Measurements from ENCODE around the gene VSNL1.

VSNL1 gene

DNA sequence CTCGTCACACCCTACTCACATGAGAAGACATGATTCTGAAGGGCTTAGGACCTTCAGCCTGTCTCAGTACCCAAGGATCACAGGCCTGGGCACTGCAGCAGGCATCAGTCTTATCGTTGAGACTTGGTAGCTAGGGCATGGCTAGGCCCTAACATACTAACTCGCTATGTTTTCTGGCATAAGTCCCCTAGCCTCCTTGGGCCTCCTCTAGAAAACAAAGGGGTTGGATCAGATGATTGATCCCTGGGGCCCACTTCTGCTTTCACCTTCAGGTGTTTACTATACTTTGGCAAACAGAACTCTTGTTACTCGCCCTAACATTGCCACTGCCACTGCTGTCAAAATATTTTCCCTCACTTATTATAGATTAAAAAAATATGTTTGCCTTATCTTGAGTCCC is 44.2 kb downstream of the VSNL1 start:
- DNase-seq = no peak

DNA sequence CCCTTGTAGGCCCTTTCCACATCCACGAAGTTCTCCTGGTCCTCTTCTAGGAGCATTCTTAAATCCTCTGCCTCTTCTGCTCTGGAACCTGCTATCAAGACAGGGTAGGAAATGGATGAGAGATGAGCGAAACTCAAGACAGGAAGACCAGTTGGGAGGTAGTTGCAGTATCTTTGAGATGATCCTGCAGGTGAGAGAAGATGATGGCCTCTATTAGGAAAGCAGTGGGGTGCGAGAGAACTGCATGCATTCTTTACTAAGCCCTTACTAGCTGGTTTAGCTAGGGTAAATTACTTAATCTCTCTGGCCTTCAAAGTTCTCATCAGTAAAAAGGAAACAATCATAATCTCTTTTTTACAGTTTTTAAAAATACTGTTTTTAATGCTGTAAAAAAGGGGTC is 47.0 kb downstream of the VSNL1 start:
- no peak for DNase-seq

DNA sequence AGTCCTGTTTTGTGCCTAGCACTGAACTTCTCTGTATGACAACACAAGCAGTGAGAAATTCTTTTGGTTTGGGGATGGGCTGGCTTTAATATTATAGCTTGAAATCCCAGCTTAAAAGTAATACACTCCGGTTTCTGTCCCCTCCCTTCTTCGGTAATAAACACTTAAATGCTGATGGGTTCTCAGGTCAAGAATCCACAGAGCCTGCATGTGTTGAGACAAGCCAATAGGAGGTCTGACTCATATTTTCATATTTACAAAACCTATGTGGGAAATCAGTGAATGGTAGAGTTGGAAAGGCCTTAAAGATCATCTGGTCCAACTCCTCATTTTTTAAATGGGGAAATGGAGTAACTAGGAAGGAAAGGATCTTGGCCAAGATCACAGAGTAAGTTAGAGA is 47.5 kb downstream of the VSNL1 start:
- no peak for DNase-seq

DNA sequence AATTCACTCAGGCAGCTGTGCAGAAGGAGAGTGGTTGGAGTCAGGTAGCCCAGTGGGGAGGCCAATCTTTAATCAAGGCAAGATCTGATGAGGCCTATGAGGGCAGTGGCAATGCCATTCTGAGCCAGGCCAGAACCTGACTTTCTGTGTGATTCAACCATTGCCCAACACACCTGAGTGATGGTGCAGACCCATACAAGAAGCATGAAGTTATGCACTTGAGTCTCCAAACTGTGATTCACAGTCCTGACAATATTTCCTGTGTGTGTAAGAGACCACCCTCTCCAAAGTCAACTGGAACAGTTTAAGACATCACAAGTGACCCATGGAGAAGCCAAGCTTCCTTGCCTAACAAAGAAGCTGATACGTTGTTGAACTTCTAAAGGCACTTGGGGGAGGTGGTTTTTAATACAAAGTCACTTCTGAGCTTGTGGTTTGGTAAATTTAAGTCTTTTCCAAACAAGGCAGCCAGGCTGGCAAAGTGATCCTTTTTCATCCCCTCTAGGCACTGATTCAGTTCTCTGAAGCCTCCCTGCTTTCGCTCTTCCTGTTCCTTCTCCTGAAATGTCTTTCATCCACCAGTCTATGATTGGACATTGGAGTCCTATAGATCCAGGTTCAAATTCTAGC is 49.0 kb downstream of the VSNL1 start:
- no peak for DNase-seq

DNA sequence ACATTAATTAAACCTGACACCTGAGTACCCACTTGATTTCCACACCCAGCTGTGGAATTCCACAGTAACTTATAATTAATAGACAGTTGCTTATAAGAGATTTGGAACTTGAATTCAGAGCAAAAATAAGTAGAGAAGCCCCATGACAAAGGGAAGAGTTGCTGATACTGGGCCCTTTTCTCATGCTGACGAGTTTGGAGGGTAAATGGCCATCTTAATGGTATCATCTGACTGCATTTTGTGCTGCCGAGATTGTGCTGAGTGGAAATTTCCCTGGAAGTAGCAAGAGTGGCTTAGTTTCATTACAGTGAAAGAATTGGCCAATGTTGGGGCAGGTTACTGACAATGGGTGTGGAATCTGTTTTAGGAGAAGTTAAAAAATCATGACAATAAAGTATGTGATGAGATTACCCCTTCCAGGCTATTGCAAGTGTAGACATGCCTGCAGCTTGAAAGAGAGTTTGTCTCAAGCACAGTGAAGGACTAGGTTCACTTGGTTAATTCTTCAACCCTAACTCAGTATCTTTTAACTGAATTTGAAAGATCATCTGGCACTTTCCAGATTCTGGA is 49.9 kb downstream of the VSNL1 start:
- no peak for DNase-seq

DNA sequence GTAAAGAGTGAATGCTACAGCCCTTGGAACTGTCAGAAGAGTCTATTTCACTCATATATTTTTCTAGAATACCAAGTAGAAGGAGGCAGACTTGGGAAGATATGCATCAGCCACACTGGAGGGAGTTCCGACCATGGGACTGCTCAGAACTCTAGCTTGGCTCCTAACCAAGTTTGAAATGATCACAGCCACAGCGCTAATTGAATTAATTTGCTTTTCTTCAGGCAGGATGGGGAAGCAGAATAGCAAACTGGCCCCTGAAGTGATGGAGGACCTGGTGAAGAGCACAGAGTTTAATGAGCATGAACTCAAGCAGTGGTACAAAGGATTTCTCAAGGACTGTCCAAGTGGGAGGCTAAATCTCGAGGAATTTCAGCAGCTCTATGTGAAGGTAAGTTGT is 51.4 kb downstream of the VSNL1 start:
- DNase-seq = no peak

DNA sequence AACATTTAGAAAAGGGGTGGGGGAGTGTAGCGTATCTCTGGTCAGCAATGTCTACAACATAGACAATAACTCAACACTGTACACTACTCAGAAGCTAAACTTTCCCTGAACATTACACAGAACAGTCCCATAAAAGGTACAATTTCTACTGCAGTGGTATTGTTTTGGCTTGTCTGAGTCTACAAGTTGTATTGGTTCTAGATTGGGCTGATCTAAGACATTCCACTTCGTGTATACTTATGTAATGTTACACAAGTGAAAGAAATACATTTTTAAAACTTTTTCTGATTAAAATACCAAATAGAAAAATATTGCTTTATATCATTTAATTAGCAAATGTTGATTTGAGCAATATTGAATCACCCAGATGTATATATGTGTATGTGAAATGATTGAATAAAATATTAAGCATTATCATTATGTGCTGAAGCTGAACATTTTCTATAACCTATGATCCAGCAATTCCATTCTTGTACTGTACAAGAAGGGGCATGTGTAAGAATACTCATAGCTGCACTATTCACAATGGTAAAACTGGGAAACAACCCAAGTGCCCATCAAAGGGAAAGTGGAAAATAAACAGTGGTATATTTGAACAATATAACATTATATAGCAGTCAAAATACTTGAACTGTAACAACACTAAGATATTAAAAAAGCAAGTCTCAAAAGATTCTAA is 52.4 kb downstream of the VSNL1 start:
- DNase-seq = no peak

DNA sequence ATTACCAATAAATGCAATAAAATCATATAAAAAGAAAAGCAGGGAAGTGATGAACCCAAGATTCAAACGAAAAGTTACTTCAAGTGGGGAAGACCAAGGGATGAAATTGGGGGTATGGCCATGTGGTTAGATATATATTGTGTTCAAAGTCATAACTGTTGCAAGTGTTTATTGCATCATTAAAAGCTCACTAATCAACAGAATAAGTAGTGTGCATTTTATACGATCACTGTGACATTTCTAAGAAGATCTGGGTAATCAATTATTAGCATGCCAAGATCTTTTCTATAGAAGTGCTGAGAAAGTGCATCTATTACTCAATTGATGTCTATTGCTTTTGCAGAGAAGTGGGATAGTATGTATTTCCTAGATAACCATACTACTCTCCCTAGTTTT is 52.9 kb downstream of the VSNL1 start:
- no peak for DNase-seq

DNA sequence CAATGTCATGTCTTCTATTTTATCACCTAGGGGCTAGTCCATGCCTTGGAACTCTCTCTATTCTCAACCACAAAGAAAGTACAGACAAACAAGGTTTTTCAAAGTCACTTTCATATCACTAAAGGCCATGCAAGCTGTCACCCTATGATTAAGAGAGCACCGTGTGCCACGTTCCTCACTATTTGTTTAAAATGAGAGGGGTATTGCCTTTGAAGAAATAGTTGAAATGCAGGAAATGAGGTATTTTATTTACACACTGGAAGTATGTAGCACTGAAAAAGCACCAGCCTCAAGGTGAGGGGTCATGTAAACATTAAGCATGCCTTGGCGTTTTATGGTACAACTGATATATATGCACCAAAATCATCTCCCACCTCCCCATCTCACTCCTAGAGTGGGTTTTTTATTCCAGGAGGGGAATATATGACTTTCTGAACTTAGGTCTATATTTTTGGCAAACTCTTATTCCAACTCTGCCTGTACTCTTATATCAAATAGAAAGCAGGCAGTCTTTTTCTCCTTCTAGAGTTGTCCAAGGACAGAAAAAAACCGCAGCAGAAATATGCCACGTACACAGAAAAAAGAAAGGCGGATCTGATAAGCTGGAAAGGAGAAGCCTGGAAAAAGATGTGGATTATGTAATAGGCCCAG is 53.5 kb downstream of the VSNL1 start:
- DNase-seq = no peak

DNA sequence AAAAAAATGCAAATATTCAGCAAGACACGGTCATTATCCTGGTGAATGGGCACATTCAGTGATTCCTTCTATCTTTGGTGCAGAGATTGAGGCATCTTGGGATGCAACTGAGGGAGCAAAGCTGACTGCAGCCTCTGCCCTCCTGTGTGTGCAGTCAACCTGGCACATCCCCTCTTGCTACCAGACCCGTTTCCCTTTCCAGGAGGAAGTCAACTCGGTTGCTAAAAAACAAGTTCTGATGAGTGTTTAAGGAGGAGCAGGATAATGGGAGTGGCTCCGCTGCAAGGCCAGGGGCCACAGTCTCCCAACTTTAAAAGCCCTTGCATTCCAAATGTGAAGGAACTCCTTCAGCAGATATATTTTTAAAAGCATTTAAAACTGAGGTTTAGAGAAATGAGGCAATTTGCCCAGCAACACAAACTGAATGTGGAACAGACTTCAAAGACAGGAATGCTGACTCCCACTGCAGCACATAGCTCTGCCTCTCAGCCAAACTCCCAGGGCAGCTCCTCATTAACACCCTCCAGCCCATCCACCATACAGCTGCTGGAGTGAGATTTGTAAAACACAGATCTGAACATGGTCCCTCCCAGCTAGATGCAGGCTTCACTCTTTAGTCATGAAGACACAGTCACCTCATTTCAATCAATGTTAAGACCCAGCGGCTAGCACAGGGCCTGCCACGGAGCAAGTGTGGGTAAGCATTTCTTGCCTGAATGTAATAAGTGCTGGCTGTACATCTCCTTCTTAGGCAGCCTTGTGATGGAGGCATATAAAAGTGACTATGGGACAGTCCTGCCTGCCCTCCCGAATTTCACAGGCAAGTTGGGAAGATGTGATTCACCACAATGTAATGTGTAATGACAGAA is 54.3 kb downstream of the VSNL1 start:
- DNase-seq = no peak

DNA sequence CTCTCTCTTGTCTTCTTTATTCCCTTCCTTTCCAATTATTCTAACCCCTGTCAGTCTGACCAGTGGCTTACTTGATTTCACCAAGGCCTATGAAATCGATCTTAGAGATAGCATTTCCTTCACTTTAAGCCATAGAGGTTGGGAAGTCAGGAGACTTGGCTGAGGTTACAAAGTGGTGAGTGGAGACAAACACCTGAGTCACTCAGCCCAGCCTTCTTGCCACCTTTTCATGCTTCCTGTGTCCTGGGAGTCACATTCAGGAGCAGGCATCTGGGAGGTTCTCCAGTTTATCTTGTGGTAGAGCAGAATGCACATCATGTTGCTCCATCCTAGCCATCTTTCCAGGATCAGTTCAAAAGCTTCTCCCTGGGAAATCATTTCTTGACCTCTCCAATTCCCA is 59.1 kb downstream of the VSNL1 start:
- no peak for DNase-seq

DNA sequence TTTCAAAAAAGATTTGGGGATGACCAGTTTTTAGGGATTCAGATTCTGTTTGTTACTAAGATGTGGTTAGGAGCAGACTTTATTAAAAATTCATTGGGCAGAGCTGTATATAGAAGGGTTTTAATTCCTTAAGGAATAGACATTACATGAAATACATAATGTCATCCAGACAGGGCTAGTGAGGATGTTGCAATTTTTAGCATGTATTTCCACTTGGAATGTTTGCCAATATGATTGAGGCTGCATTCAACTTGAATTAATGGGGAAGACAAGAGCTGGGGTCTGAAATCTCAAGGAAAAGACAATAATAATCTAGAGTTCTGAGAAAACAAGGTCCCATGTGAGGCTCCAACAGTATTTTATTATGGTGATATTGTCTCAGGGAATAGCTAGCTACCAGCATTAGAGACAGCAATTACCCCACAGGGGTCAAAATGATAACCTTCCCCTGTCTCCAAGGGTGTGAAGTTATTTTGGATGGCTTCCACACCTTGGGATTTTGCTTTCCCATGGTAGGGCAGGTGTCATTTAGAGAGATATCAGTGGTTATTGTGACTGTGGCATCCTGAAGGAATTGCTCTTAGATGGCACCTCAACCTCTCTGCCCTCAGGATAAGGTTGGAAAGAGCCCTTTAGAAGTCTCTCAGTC is 60.2 kb downstream of the VSNL1 start:
- DNase-seq = no peak

DNA sequence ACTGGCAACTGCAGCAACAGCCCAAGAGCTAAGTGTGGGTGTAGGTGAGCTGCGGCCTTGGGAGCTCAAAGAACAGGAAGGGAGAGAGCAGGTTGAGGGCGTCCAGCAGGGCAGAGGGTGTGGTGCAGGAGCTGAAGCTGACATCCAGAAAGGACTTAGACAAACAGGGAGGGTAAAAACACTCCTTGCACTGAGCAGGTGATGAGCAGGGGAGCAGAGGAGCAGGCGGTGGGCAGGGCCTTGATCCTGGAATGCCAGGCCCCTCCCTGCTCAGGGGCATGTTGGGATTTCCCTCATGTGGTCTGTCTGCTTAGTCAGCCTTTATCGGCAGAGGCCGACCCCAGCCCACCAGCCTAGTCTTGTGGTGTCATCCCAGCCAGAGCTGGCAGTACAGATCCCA is 63.6 kb downstream of the VSNL1 start:
- no peak for DNase-seq

DNA sequence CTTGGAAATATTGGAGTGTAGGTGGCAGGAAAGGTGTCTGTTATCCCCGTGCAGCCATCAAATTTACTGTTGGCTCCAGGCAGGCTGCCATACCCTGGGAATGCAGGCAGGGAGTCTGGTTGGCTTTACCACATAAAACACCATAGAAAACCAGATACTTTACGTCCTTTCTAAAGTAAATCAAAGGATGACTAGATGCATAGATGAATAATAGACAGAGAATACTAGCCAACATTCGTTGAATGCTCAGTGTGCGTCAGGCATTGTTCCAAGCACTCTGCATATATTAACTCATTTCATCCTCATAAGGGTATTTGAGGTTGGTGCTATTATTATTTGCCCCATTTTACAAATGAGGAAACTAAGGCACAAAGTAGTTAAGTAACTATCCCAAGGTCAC is 65.2 kb downstream of the VSNL1 start:
- no peak for DNase-seq

DNA sequence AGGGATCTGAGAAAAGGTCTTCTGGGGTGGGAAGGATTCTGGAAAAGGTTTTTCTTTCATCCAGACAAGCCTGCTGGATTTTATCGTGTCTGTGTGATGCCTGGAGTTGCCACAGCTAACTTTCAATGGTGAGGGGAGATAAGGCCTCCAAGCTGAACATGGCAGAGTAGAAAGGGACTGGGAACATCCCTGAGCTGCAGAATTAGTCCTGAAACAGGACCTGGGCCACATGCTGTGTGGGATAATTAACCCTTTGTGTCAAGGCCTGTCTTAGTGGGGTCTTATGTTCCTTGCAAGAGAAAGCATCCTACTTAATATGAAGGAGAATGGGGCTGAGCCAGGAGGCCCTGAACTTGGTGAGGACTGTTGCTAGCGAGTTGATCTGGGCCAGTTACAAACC is 66.4 kb downstream of the VSNL1 start:
- no peak for DNase-seq

DNA sequence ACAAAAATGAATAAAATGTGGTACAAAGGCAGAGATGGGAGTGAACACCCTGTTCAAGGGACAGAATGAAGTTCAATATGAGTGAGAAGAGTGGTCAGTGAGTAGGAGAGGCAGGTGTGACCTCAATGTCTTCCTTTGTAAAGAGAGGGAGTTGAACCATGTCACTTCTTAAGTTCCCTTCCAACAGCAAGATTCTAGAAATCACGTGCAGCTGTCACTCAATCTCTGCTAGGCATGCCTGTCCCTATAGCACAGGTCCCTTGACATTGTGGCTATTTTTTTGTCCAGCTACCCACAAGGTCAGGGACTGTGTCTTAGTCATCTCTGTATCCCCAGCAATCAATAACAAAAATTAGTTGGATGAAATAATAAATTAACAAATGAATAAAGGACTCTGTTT is 66.9 kb downstream of the VSNL1 start:
- DNase-seq = no peak

DNA sequence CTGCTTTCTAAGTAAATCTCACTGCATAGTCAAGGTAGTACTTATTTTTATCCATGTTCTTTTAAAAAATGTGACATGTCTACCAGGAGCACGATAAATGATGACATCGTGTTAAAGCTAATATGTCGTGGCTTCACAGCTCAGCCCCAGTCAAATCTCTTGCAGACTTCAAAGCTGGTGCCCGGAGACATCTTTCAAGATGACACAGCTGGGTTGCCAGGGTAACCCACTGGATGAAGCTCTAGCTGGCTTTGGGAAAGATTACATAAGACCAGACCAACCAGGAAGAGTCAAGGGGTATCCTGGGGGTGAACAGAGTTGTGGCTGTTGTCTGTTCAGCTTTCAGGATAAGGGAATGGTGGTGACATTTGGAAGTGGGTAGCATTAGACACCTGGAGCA is 67.8 kb downstream of the VSNL1 start:
- DNase-seq = no peak

DNA sequence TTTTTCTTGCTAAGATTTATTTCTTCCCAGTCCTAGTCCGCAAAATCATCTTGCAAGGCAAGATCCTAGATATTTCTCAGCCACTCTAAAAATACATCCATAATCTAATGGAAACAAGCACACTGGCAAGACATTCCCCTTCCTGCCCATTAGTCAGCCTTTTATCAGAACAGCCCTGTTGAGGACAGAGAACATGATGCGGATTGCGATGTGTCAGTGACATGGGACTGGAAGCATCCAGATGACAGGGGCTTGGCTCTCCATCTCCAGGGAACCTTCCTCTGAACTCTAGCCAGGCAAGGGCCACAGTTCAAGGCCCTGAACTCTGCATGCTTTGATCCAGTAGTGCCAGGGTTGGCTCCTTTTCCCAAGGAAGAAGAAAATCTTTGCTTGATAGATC is 70.0 kb downstream of the VSNL1 start:
- no peak for DNase-seq

DNA sequence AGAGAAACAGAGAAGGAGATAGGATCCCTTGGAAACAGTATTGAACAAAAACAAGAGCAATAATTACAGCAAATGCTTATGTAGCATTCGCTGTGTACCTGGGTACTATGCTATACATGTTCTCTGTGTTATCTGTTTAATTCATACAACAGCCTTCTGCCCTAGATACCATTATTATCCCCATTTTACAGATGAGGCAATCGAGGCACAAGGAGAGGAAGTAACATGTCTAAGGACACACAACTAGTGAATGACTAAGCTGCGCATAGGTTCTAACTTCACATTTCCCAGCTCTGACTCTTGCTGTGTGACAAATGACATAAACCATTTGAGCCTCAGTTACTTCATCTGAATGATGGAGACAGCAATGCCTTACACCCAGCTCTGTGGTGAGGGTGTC is 70.5 kb downstream of the VSNL1 start:
- DNase-seq = no peak

DNA sequence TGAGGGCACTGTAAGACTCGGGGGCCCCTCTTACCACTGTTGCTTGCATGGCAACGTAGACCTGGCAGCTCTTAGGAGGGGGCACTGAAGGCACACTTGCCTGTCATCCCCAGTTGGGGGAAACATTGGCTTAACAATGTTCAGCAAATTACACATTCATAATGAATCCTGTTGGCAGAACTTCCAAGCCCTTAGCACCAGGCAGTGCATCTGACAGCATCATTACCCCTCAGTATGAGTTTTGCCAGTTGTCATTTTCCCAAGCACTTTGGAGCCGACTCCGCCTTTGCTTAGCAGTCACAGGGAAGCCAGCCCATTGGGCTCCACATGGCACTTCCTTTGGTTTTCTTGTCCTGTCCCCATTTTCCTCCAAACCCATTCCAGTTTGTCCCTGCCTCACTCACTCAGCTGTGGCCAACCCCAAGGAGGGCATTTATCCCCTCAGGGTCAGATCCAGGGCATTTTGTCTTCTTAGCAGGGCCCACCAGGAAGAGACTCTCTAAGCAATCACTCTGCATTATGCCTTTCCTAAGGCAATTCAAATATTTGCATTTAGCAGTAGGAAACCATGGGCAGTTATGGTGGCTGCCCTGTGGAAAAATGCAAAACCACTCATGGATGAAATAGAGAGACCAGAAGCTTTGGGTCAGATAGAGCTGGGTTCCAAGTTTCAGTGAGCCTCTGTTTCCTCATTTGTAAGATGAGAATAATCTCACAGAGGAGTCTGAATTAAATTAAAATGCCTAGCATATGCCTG is 73.9 kb downstream of the VSNL1 start:
- DNase-seq = no peak

DNA sequence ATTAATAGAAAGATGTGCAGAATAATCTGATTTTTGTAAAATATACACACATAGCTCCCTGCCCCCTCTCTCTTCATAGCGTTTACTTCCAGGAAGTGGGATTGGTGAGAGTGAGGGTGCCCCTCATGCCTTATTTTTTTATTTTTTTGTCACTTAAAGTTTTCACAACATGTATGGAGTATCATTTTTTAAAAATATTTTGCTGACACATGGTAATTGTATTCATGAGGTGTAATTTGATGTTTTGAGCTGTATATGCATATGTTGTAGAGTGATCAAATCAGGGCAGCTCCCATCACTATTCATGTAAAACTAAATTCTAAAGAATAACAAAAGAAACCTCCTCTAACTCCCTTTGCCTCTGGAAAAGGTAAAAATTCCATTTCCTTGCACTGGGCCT is 74.7 kb downstream of the VSNL1 start:
- DNase-seq = no peak

DNA sequence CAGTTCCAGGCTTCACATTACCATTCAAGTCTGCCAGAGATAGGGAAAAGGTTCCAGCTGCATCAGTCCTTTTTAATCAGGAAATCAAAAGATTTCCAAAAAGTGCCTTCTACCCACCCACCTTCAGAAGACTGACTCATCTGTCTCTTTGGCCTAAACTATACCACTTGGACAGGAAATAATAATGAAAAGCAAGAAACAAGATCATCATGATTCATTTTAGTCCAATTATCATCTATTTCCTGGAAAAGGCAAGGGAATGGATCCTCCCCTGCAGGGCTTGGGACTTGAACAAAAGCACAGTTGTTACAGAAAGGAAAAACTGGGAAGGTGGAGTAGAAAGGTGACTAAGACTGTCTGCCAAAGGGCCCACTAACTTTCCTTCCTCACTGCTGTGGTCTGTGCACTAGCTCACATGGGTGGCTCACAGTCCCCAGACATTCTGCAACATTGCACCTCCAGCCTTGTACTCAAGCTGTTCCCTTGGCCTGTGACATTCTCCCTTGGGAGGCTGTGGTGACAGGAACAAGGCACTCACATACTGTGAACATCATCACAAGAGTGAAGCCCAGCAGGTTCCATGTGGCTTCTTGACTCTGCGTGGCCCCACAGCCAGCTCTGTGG is 75.3 kb downstream of the VSNL1 start:
- DNase-seq = no peak
